NCI-H82 treated with DMSO at 0.1 percent for 48 hours (cell line): ENCODE data around the gene ATP1A4.

ENCODE experiments used
- DNase-seq: peaks from one replicate; lab custom pipeline; 2025; ENCODE audit not compliant: unreplicated experiment; lab: John Stamatoyannopoulos, UW

The ATP1A4 gene

DNA sequence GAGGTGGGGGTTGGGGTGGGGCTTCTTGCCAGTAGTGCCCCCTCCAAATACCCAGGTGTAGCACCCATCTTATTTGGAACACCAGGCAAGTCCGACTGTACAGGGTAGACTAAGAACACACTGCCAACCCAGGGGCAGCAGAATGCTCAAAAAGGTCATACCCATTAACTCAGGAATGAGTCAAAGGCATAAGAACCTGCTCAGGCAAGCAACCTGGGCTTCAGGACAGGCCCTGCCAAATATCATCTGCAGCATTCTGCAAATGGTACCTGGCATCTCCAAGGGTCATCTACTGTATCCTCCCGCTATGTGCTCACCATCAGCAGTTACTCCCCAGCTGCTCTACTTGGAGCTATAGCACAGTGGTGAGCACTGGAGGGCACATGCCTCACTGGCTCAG lies 73.2 kb downstream of the ATP1A4 start:
- DNase-seq = no peak

DNA sequence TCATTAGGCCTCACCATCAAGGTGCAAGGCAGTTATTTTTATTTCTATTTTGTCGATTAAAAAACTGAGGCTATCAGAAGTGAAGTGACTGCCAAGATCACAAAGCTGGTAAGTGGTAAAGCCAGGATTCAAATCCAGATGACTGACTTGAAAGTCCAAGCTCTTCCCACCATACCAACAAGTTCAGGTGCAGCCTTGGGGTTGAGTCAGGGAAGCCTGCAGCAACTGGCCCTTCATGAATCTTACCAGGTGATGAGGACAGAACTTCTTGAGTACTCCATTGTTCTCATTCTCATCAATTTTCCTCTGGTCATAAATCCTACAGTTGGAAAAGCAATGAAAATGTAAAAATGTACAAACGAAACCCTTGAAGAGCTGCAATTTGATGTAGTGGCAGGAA lies 73.9 kb downstream of the ATP1A4 start:
- DNase-seq = no peak

DNA sequence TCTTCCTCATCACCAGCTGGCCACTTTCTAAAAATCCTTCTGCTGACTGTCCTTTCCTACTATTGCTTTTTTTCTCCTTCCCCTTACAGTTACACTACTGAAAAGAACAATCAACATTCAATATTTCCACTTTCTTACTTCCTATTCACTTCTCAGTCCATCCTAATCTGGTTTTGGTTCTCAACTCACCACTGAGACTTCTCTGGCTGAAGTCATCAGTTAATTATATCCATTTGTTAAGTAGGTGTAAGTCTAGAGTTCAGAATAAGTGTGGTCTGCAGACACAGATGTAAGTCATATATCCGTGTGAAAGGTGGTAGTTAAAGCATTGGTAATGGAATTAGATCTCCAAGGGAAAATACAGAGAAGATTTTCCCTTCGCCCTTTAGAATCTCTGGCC lies 75.2 kb downstream of the ATP1A4 start:
- DNase-seq = no peak

DNA sequence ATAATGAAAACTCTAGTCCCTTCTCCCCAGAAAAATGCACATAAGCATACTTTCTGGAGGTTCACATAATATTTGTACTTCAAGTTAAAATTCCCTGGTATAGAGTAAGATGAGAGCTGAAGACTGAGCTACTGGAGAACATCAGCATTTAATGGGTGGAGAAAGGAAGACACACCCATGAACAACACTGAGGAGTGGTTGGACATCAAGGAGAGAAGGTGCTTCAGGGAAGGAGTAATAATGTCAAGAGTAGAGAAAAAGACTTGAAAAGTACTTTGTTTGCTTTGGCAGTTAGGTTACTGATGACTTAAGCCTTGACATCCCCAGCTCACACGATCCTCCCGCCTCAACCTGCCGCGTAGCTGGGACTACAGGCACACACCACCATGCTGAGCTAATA lies 75.6 kb downstream of the ATP1A4 start:
- no peak for DNase-seq

DNA sequence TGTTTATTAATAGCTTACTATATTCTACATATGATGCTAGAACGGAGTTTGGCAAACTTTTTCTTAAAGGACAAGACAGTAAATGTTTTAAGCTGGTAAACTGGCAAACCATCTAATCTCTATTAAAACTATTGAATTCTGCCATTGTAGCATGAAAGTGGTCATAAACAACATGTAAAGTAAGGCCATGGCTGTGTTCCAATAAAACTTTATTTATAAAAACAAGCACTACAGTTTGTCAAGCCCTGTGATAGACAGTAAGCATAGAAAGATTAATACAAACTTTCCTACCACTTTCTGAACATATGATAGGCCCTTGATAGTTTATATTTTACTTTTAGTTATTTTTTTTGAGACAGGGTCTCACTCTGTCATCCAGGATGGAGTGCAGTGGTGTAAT lies 76.2 kb downstream of the ATP1A4 start:
- DNase-seq = no peak

DNA sequence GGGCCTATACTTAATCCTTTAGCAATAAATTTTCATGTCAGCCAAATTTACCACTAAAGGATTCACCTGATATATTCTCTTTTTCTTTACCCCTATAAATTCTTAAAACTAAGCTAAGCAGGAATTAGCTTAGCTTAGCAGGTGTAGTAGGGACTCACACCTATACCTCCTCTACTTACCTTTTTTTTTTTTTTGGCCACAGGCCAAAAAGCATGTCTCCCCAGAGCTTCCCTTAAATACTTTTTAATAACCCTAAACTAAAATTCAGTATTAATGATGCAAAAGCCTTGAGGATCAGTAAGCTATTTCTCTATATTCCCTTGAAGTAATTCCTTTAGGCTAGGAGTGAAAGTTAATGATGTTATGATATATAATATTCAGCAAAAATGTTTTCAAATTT lies 77.0 kb downstream of the ATP1A4 start:
- no peak for DNase-seq

- DNase-seq = no peak
Measured at GRCh38 chr1:160232911-160233310, 81.5 kb downstream of the ATP1A4 start.
